Measurements from ENCODE around the gene LTBP1. TPM values are rescaled to one million over a fixed set of nuclear protein-coding genes. Genes with fewer than 3 reads are reported as not detected.

The LTBP1 gene
- total RNA-seq, 2 donors from 2014 or later, result 0.04 to 0.29 TPM

- no peaks in the 10 kb centered on the region for H3K4me1 Mint-ChIP-seq
- no peak for ATAC-seq (replicated peaks)
- H3K36me3 Mint-ChIP-seq (ENCODE audit: low read depth), result no peaks in the 10 kb centered on the region
- H3K9me3 Mint-ChIP-seq, result no peaks in the 10 kb centered on the region
- peaks cover 27% of the 10 kb centered on the region for H3K27me3 Mint-ChIP-seq
- no peak overlapping the region for H3K27ac Mint-ChIP-seq
- no peak overlapping the region for H3K4me3 Mint-ChIP-seq
These were observed 21.4 kb upstream of the LTBP1 start for GRCh38 chr2:32925283-32925815.

DNA sequence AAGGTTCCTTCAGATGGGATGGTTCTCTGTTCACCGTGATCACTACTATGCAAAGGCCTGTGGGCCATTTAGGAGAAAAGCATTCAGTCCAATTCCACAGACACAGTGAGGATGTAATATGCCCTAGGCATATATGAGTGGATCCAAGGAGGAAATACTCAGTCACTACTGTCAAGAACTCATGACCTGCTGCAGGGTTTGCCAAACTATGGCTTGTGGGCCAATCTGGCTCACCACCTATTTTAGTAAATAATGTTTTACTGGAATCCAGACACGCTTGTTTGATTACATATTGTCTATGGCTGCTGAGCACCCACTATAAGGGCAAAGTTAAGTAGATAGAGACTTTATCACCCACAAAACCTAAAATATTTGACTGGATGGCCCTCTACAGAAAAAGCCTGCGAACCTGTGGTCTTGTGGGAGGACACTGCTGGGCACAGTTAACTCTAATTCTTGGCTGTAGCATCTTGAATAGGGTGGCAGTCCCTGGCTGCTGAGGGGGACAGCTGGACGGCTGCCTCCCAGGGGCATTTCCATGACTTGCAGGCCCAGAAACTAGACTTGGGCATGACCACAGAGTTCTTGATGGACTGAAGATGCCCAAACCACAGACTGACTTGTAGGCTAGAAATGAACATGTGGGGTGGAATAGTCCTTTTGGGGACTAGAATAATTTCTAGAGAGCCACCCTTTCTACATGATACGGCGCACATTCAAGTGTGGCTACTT lies 20.6 kb upstream of the LTBP1 start:
- Mint-ChIP-seq H3K27ac (no peak overlapping the region), H3K9me3 (no peaks in the 10 kb centered on the region)
- no peak for ATAC-seq (replicated peaks)

DNA sequence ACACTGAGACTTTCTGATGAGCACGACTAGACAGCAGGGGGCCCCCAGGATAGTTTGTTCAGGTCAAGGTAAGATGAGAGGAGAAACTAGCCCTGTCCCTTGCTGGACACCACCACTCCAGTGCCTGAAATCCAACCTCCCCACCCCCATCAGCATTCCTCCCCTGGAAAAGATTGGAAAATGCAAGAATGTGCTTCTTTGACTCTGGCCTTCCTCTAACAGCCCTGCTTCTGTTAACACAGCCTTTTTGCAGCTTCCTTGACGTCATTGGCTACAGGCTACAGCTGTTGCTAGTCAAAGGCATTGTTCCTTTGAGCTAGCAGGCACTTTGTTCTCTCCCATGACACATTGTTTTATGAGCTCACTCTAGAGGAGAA lies 20.1 kb upstream of the LTBP1 start:
- H3K4me1 Mint-ChIP-seq, result no peaks in the 10 kb centered on the region
- no peak overlapping the region for H3K4me3 Mint-ChIP-seq
- no peak overlapping the region for H3K27ac Mint-ChIP-seq
- ATAC-seq (replicated peaks), result no peak
- H3K9me3 Mint-ChIP-seq, result no peaks in the 10 kb centered on the region
- peaks cover 27% of the 10 kb centered on the region for H3K27me3 Mint-ChIP-seq
- no peaks in the 10 kb centered on the region for H3K36me3 Mint-ChIP-seq (ENCODE audit: low read depth)

More for the DNA sequence above, 20.6 kb upstream of the LTBP1 start:
- Mint-ChIP-seq H3K4me1 (no peaks in the 10 kb centered on the region), H3K36me3 (ENCODE audit: low read depth) (no peaks in the 10 kb centered on the region), H3K27me3 (peaks cover 27% of the 10 kb centered on the region), H3K4me3 (no peak overlapping the region)

GRCh38 chr2:32930436-32930835 lies 16.3 kb upstream of the LTBP1 start:
- H3K9me3 Mint-ChIP-seq, result no peaks in the 10 kb centered on the region
- H3K4me3 Mint-ChIP-seq, result no peak overlapping the region
- H3K4me1 Mint-ChIP-seq, result no peaks in the 10 kb centered on the region
- H3K27ac Mint-ChIP-seq, result no peak overlapping the region
- H3K36me3 Mint-ChIP-seq (ENCODE audit: low read depth), result no peaks in the 10 kb centered on the region
- ATAC-seq (replicated peaks), result no peak
- H3K27me3 Mint-ChIP-seq, result peaks cover 17% of the 10 kb centered on the region

- Mint-ChIP-seq H3K27ac (no peak overlapping the region), H3K4me1 (no peaks in the 10 kb centered on the region), H3K36me3 (ENCODE audit: low read depth) (no peaks in the 10 kb centered on the region), H3K27me3 (peaks cover 16% of the 10 kb centered on the region), H3K4me3 (no peak overlapping the region), H3K9me3 (no peaks in the 10 kb centered on the region)
- ATAC-seq (replicated peaks), result no peak
These were observed 15.2 kb upstream of the LTBP1 start for GRCh38 chr2:32931519-32931918.

GRCh38 chr2:32931945-32932709 lies 14.6 kb upstream of the LTBP1 start:
- H3K9me3 Mint-ChIP-seq, result no peaks in the 10 kb centered on the region
- no peak for ATAC-seq (replicated peaks)
- no peak overlapping the region for H3K27ac Mint-ChIP-seq
- no peak overlapping the region for H3K4me3 Mint-ChIP-seq
- no peaks in the 10 kb centered on the region for H3K36me3 Mint-ChIP-seq (ENCODE audit: low read depth)
- H3K4me1 Mint-ChIP-seq, result no peaks in the 10 kb centered on the region
- H3K27me3 Mint-ChIP-seq, result peaks cover 11% of the 10 kb centered on the region

GRCh38 chr2:32932825-32933755 lies 13.7 kb upstream of the LTBP1 start:
- ATAC-seq (replicated peaks), result no peak
- H3K27me3 Mint-ChIP-seq, result peaks cover 8% of the 10 kb centered on the region
- H3K27ac Mint-ChIP-seq, result no peak overlapping the region
- H3K9me3 Mint-ChIP-seq, result no peaks in the 10 kb centered on the region
- H3K4me1 Mint-ChIP-seq, result no peaks in the 10 kb centered on the region
- no peak overlapping the region for H3K4me3 Mint-ChIP-seq
- H3K36me3 Mint-ChIP-seq (ENCODE audit: low read depth), result no peaks in the 10 kb centered on the region

DNA sequence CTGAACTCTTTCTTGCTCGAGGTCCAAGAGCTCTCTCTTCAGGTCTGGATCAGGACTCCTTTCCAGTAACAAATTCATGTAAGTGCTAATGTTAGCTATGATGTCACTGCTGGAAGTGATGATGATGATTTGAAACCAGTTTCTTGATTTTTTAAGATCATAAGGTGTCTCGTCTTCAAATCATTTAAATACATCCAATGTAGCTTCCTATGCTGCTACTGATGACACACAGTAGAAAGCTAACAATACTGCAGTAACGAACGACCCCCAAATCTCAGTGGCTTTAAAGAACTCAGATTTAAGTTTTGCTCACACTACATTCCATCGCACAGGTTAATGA lies 13.0 kb upstream of the LTBP1 start:
- Mint-ChIP-seq H3K27me3 (peaks cover 9% of the 10 kb centered on the region), H3K4me1 (no peaks in the 10 kb centered on the region), H3K9me3 (no peaks in the 10 kb centered on the region), H3K36me3 (ENCODE audit: low read depth) (no peaks in the 10 kb centered on the region), H3K27ac (no peak overlapping the region), H3K4me3 (no peak overlapping the region)
- ATAC-seq (replicated peaks), result no peak

GRCh38 chr2:32937602-32938448 lies 8.9 kb upstream of the LTBP1 start:
- H3K4me1 Mint-ChIP-seq, result no peaks in the 10 kb centered on the region
- peaks cover 11% of the 10 kb centered on the region for H3K27me3 Mint-ChIP-seq
- no peaks in the 10 kb centered on the region for H3K9me3 Mint-ChIP-seq

GRCh38 chr2:32938934-32939333 lies 7.8 kb upstream of the LTBP1 start:
- Mint-ChIP-seq H3K4me3 (no peak overlapping the region), H3K4me1 (no peaks in the 10 kb centered on the region), H3K9me3 (no peaks in the 10 kb centered on the region), H3K36me3 (ENCODE audit: low read depth) (no peaks in the 10 kb centered on the region), H3K27me3 (peaks cover 11% of the 10 kb centered on the region), H3K27ac (no peak overlapping the region)
- no peak for ATAC-seq (replicated peaks)

More at GRCh38 chr2:32937602-32938448, 8.9 kb upstream of the LTBP1 start:
- no peak for ATAC-seq (replicated peaks)
- H3K27ac Mint-ChIP-seq, result no peak overlapping the region
- H3K36me3 Mint-ChIP-seq (ENCODE audit: low read depth), result no peaks in the 10 kb centered on the region
- H3K4me3 Mint-ChIP-seq, result no peak overlapping the region

- Mint-ChIP-seq H3K4me3 (no peak overlapping the region), H3K4me1 (no peaks in the 10 kb centered on the region), H3K27ac (no peak overlapping the region), H3K27me3 (peaks cover 11% of the 10 kb centered on the region), H3K36me3 (ENCODE audit: low read depth) (no peaks in the 10 kb centered on the region), H3K9me3 (no peaks in the 10 kb centered on the region)
- ATAC-seq (replicated peaks), result no peak
These were observed 6.3 kb upstream of the LTBP1 start for GRCh38 chr2:32940316-32940997.

DNA sequence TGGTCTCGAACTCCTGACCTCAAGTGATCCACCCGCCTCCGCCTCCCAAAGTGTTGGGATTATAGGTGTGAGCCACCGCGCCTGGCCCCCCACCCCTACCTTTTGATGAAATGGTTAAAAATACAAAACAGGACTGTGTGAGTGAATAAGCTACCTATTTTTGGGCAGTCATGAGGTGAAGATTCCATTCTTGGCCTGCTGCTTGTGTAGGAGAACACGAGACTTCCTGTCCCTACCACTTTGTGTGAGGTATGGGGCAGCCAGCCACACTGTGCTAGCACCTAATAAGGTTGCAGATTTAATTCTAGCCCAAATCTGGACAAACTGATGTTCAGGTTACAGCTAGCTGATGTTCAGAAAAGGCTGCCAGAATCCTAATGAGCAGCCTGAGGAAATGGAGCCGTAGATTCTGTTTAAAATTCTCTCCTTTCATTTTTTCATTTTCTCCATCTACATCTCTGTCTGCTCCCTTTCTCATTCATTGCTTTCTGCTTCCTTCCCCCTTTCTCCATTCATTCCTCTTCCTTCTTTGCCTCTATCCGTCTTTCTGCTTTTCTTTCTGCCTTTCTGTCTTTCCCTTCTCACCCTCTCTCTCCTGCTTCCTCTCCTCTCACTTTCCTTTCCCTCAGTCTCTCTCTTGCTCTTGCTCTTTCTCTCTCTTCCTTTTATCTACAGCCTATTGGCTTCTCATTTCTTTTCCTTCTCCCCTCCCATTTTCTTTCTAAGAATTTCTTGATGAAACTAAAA lies 4.6 kb upstream of the LTBP1 start:
- no peak for ATAC-seq (replicated peaks)
- Mint-ChIP-seq H3K4me1 (no peaks in the 10 kb centered on the region), H3K36me3 (ENCODE audit: low read depth) (no peaks in the 10 kb centered on the region), H3K4me3 (no peak overlapping the region), H3K27me3 (peaks cover 11% of the 10 kb centered on the region), H3K9me3 (no peaks in the 10 kb centered on the region), H3K27ac (peak overlapping the region; percentile 0)

Data from activated T-helper 17 cell treated with anti-CD3 and anti-CD28 coated beads, Interleukin-2, amount 50 U/mL, for 72 hours (primary cell).